GM23248 (cell line): ENCODE measurements around the gene KIFC3.

ENCODE experiments used
- EZH2 ChIP-seq: fragments of 200-600 bp; sonication (generic); IDR thresholded peaks from 2 replicates; pipeline ENCODE4 v1.6.1; 2018; ENCODE audit warnings: antibody characterized with exemption, mild to moderate bottlenecking; ENCODE audit not compliant: insufficient read depth, poor library complexity, severe bottlenecking
- EZH2phosphoT487 ChIP-seq: fragments of 200-600 bp; sonication (generic); IDR thresholded peaks from 2 replicates; pipeline ENCODE4 v1.6.1; 2018; ENCODE audit warnings: antibody characterized with exemption, moderate library complexity, mild to moderate bottlenecking, low read depth; ENCODE audit not compliant: insufficient read depth

DNA sequence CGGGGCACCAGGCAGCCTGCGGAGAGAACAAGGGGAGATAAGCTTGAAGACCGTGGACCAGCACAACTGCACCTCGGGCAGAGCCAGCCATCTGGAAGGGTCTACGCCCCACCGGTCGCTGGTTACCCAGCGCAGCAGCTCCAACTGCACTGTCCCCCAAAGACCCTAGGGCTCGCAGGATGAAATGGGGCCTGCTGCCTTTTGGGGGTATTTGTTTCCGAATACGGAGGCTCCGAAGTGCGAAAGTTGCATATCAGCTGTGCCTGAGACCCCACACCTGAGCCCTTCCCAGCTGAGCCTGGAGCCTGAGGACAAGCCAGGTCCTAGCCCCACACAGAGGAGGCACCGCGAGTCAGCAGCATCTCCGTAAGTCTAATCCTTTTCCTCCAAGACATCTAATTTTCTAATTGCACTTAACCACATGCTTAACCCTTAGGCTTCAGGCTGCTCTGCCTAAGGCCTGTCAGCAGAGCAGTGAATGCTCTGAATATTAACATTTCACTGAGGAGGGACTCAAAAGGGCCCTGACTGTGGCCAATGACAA is 4.0 kb downstream of the KIFC3 start:
- TF ChIP-seq EZH2phosphoT487 (no peak), EZH2 (no peak)
